ENCODE data around the gene FNBP1. TPM values are rescaled to one million over a fixed set of nuclear protein-coding genes. Genes with fewer than 3 reads are reported as not detected.

Gene FNBP1
- total RNA-seq, 2 experiments from 2014 or later, result 266 to 268 TPM

GRCh38 chr9:129932303-129933151 is 110.5 kb downstream of the FNBP1 start:
- no peak for DNase-seq
- ATAC-seq, result peak; percentile 31
- peaks cover 72% of the 10 kb centered on the region for H3K36me3 Mint-ChIP-seq (ENCODE audit: low read depth)
- H3K27me3 Mint-ChIP-seq, result no peaks in the 10 kb centered on the region
- H3K9me3 Mint-ChIP-seq, result no peaks in the 10 kb centered on the region
- intact Hi-C loops (cut with micrococcal nuclease), result loop anchor here (2.0 kb wide), 1 partner anchor 42 kb away; no protein-coding TSS in a partner anchor
- TF ChIP-seq CTCF (IDR thresholded peaks at IDR 0.05), result no peak
- CTCF ChIA-PET, result interaction anchor here (0.7 to 2.1 kb wide), 13 partner anchors 9 to 175 kb away, joined by 3 to 12 read pairs (median 4); no protein-coding TSS in a partner anchor
- H3K27ac Mint-ChIP-seq, result peak overlapping the region; percentile 87
- peaks cover 64% of the 10 kb centered on the region for H3K4me1 Mint-ChIP-seq (ENCODE audit: low read depth)
- POLR2A ChIA-PET, result interaction anchor here (0.6 to 3.7 kb wide), 18 partner anchors 9 to 209 kb away, joined by 3 to 23 read pairs (median 5); partner anchors contain the start of gene FNBP1
- peak overlapping the region; percentile 55 for H3K4me3 Mint-ChIP-seq

GRCh38 chr9:129930743-129931142 is 112.2 kb downstream of the FNBP1 start:
- POLR2A ChIA-PET, result interaction anchor here (0.6 to 1.1 kb wide), 3 partner anchors 9 to 1219 kb away, joined by 3 read pairs; no protein-coding TSS in a partner anchor
- intact Hi-C loops (cut with micrococcal nuclease), result no loop called here
- H3K36me3 Mint-ChIP-seq (ENCODE audit: low read depth), result peaks cover 74% of the 10 kb centered on the region
- H3K27ac Mint-ChIP-seq, result peak overlapping the region; percentile 63
- ATAC-seq, result no peak
- no peaks in the 10 kb centered on the region for H3K9me3 Mint-ChIP-seq
- no peak for TF ChIP-seq CTCF (IDR thresholded peaks at IDR 0.05)
- H3K27me3 Mint-ChIP-seq, result no peaks in the 10 kb centered on the region
- H3K4me1 Mint-ChIP-seq (ENCODE audit: low read depth), result peaks cover 57% of the 10 kb centered on the region
- no peak overlapping the region for H3K4me3 Mint-ChIP-seq
- no peak for DNase-seq
- CTCF ChIA-PET, result no interaction called here

- Mint-ChIP-seq H3K4me1 (ENCODE audit: low read depth) (peaks cover 48% of the 10 kb centered on the region), H3K36me3 (ENCODE audit: low read depth) (peaks cover 72% of the 10 kb centered on the region), H3K27ac (peak overlapping the region; percentile 74), H3K9me3 (no peaks in the 10 kb centered on the region), H3K27me3 (no peaks in the 10 kb centered on the region), H3K4me3 (no peak overlapping the region)
- POLR2A ChIA-PET, result interaction anchor here (1.1 kb wide), 1 partner anchor 38 kb away, joined by 3 read pairs; no protein-coding TSS in a partner anchor
- ATAC-seq (no peak), DNase-seq (no peak)
- CTCF ChIA-PET, result no interaction called here
- no peak for TF ChIP-seq CTCF (IDR thresholded peaks at IDR 0.05)
- intact Hi-C loops (cut with micrococcal nuclease), result no loop called here
Observed at GRCh38 chr9:129929496-129930125, 113.4 kb downstream of the FNBP1 start.

- no peak overlapping the region for H3K4me3 Mint-ChIP-seq
- no peaks in the 10 kb centered on the region for H3K27me3 Mint-ChIP-seq
- intact Hi-C loops (cut with micrococcal nuclease), result no loop called here
- H3K36me3 Mint-ChIP-seq (ENCODE audit: low read depth), result peaks cover 70% of the 10 kb centered on the region
- H3K27ac Mint-ChIP-seq, result peak overlapping the region; percentile 12
- TF ChIP-seq CTCF (IDR thresholded peaks at IDR 0.05), result no peak
- no peaks in the 10 kb centered on the region for H3K9me3 Mint-ChIP-seq
- ATAC-seq (no peak), DNase-seq (no peak)
- ChIA-PET POLR2A (interaction anchor here (0.7 to 1.8 kb wide), 3 partner anchors 9 to 39 kb away, joined by 3 to 12 read pairs (median 5); no protein-coding TSS in a partner anchor), CTCF (interaction anchor here (1.3 kb wide), 1 partner anchor 9 kb away, joined by 4 read pairs; no protein-coding TSS in a partner anchor)
- peaks cover 36% of the 10 kb centered on the region for H3K4me1 Mint-ChIP-seq (ENCODE audit: low read depth)
Observed at GRCh38 chr9:129923589-129923988, 119.4 kb downstream of the FNBP1 start.
